Measurements from ENCODE around the gene RFFL.
A peak's percentile ranks its signal among the peaks of the same experiment; 100 is the strongest.
"Not testable (repeated sequence)": the region's sequence is repeated elsewhere in the genome, so short reads cannot be mapped to it uniquely, and the experiment has no call there.

The RFFL gene

GRCh38 chr17:35000965-35001364 lies 62.5 kb downstream of the RFFL start:
- DNase-seq: not testable (repeated sequence)

- no peak for DNase-seq
Measured at GRCh38 chr17:34999456-34999855, 64.1 kb downstream of the RFFL start.

- DNase-seq: peak; percentile 69
Measured at GRCh38 chr17:34998205-34998604, 65.3 kb downstream of the RFFL start.

- no peak for DNase-seq
Measured at GRCh38 chr17:34997355-34997862, 66.1 kb downstream of the RFFL start.

- no peak for DNase-seq
Measured at GRCh38 chr17:34996422-34997285, 66.9 kb downstream of the RFFL start.

- DNase-seq: no peak
Measured at GRCh38 chr17:34993031-34993430, 70.5 kb downstream of the RFFL start.

- DNase-seq: no peak
Measured at GRCh38 chr17:34991606-34992005, 71.9 kb downstream of the RFFL start.

- no peak for DNase-seq
Measured at GRCh38 chr17:34990921-34991365, 72.6 kb downstream of the RFFL start.

- DNase-seq: no peak
Measured at GRCh38 chr17:34989473-34989872, 74.0 kb downstream of the RFFL start.

- no peak for DNase-seq
Measured at GRCh38 chr17:34988644-34989043, 74.9 kb downstream of the RFFL start.

- DNase-seq: no peak
Measured at GRCh38 chr17:34987232-34987631, 76.3 kb downstream of the RFFL start.

- DNase-seq: no peak
Measured at GRCh38 chr17:34981538-34982241, 81.8 kb downstream of the RFFL start.

- peak; percentile 80 for DNase-seq
Measured at GRCh38 chr17:34980681-34981537, 82.6 kb downstream of the RFFL start.

GRCh38 chr17:34980353-34980680 lies 83.2 kb downstream of the RFFL start, which contains the start of gene LIG3:
Gene LIG3, plus strand, starts transcription at chr17:34980512. Its CDS starts 2,494 bp downstream, at chr17:34983006.
- DNase-seq: peak; percentile 93

- no peak for DNase-seq
Measured at GRCh38 chr17:34979650-34980352, 83.7 kb downstream of the RFFL start.

GRCh38 chr17:34979153-34979552 lies 84.4 kb downstream of the RFFL start:
- DNase-seq: no peak

- DNase-seq: no peak
Measured at GRCh38 chr17:34974794-34975785, 88.4 kb downstream of the RFFL start.

GRCh38 chr17:34974179-34974578 lies 89.3 kb downstream of the RFFL start:
- DNase-seq: no peak

GRCh38 chr17:34961093-34961911 lies 102.2 kb downstream of the RFFL start, which contains the start of the genes CCT6B and ZNF830:
Gene CCT6B, minus strand, starts transcription at chr17:34961460. Its CDS starts 67 bp downstream, at chr17:34961393.
Gene ZNF830, plus strand, starts transcription at chr17:34961540. Its CDS starts 27 bp downstream, at chr17:34961567.
- DNase-seq: peak; percentile 91

- no peak for DNase-seq
Measured at GRCh38 chr17:34958438-34958837, 105.1 kb downstream of the RFFL start.
